Activated CD4-positive, alpha-beta T cell treated with anti-CD3 and anti-CD28 coated beads, Interleukin-2, Interleukin-6, amounts not matched to agents 100 ng/mL and 50 ng/mL, durations not matched to agents 16 hours and 8 hours (primary cell): ENCODE measurements around the gene VSX1.

Source experiments
- DNase-seq: peaks from one replicate; pipeline ENCODE4 v3.0.0-alpha.2; 2020

Gene VSX1

DNA sequence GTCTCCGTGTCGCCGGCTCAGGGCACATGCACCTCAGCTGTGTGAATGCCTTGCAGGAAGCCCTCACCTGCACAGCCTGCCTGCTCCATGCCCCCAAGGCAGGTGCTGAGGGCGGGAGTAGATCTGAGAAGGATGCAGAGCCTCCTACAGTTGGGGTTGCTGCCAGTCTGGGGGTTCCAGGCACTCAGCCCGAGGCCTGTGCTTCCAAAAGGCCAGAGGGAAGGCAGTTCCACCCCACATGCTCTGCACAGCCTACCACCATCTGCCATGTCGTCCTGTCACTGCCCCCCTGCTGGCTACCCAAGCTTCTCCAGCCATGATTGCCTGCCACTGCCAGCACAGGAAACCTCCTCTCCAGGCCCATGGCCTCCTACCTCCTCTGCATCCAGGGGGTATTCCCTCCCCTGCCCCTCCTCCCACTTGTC is 43.3 kb downstream of the VSX1 start:
- no peak for DNase-seq

DNA sequence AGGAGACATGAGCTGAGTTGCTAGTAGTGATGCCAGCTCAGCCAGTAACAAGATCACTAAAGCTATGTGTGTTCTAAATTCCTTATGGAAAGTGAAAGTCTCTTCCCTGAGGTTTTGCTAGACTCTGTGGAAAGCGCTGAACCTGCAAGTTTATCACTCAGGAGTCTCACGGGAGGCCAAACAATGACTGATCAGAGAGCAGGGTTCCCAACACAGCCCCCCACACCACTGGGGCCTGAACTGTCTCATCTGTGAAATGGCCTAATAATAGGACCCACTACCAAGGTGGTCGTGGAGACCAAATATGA is 43.9 kb downstream of the VSX1 start:
- no peak for DNase-seq

DNA sequence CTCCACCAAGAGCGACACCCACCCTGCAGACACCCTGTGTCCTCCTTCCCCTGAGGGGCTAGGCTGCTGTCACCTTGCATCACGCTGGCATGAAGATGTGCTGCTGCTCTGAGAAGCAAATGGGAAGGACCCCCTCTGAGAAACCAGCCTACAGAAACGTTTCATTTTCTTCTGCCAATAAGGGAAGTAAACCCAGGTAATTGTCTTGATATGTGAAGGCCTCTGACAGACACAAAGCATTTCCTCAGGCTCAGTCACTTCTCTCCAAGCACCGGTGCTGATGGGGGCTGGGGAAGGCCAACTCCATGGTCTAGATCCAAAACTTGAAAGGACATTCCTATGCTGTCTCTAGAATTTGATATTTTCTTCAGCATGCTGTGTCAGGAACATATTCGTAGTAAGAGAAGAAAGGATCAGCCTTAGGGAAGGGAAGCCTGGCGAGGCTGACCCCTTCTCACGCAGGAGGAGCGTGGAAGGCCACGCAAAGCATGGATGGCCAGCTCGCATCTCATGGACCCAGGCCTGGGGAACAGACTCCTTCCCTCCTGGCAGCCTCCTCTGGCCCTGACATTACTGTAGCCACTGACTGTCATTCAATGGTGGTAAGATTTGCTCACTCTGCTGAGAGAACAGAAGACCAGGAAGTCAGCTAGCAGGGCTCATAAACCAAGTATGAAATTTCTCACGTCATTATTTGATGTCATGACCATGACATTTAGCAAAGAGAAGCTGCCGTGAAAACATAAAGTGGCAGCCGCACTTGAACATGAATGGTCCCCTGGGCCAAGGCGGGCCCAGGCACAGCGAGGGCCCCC is 44.4 kb downstream of the VSX1 start:
- DNase-seq: no peak

DNA sequence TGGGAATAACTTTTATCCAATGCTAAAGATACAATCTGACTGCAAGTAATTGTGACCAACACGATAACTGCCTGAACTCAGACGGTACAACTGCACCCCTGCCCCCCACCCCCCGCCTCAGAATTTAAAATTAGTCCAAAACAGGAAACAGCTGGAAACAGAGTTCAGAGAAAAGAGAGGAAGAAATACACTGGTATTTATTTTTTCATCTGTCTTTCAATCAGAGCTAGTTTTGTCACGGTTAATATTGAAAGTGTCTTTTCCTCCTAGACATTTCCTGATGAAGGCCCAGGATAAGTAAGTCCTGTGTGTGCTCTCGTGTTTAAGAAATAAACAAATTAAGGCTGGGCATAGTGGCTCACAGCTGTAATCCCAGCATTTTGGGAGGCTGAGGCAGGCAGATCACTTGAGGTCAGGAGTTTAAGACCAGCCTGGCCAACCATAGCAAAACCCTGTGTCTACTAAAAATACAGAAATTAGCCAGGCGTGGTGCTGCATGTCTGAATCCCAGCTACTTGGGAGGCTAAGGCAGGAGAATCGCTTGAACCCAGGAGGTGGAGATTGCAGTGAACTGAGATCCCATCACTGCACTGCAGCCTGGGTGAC is 45.5 kb downstream of the VSX1 start:
- no peak for DNase-seq

DNA sequence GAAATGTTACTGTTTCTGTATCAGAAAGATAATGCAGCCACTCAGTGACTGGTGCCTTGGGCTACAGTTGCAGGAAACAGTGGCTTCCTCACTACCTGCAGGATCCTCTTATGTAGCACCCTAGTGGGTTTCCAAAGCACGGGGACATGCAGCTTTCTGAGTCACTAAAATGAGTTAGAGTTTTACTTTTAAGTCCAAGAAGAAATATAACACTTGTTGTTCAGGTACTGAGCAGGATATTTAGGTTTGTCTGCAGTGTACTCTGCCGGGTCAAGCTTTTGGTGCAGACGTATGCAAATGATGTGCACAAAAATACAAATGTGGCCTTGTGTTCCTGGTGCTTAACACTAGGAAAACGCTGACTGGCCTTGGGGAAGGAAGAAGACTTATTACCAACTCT is 46.0 kb downstream of the VSX1 start:
- DNase-seq: peak; percentile 13

DNA sequence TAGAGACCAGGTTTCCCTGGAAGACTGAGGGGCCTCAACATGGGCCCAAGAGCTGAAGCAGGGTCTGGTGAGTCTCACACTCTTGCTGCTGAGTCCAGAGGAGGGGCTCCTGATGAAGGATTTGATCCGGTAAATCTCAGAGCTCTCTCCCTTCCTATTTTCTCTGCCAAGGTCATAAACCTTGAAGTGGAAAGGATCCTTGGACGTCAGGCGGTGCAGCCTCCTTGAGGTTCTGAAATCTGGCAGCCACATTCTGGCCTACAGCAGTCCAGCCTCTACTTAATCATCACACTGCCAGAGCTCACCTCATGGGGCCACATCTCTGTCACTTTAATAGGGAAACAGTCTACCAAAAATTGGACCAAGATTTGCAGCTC is 48.0 kb downstream of the VSX1 start:
- DNase-seq: no peak

DNA sequence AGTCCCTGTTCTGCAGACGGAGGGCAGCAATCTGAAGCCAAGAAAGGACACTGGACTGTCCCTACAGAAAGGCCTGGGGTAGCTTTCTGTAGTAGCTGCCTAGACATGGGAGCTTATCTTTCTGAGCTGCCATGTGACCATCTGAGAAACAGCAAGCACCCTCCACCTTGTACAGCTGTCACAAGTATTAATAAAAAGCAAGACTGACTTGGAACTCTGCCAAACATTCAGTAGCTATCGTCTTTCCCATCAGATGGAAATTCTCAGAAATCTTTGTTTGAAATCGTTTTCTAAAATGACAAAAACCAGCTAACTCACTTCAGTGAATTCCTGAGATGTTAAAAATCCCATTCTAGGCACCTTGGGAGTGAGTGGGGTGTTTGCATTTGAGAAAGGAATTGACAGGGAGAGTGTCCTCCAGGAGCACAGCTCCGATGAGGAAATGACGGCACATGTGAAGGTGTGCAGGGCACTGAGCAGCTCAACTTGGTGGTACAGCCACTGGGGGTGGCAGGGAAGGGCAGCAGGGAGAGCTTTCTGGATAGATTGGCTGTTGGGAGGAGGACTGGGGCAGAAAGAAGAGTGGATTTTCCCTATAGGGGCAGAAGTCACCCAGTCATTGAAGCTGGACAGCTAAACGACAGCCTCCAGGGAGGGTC is 48.5 kb downstream of the VSX1 start:
- no peak for DNase-seq

DNA sequence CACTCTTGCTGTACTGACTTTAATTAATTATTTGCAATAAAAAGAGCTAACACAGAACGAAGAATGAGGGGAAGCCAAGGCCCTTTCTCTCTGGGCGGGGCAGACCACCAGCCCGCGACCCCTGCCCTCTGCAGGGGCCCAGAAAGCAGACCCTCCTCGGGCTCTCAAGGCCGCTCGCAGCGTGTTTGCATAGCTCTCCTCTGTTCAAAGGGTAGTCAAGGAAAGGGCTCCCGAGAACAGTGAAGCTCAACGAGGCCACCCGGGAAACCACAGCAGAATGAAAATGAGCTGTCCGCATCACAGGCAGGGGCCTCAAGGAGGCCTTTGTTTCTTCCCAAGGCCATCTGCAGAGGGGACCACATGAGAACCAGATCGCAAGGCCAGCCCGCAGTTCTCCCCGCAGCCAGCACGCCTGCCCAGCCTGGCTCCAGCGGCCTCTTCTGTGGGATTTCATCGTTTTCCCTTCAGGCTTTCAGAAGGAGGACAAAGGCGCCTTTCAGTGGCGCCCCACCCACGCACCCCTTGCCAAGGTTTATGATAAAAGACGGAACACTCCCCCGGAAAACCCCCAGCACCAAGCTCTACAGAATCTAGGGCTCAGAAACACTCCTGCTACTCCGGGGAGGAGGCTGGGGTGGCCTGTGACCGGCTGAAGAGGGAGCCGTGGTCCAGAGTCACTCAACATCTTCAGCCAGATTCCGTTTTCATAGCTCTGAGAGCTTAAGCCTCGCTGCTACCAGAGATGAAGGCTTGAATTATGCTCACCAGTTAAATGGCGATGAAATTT is 49.3 kb downstream of the VSX1 start:
- DNase-seq: no peak

DNA sequence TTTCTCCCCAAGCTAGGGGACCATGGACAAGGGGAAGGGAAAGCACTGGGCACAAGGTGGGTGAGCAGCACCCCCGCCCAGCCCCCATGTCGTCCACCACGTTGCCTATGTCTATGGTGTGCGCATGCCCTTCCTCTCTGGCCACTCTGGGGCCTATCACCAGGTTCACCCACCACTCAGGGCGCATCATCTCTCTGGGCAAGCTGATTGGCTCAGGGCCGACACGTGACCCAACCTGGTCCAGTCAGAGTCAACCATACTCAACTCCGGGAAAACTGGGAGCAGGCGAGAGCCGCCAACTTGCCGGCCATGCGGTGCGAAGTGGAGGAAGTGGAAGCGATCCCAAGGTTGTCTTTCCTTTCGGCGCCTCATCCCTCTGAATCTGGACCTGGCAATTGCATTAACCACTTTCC is 49.9 kb downstream of the VSX1 start:
- no peak for DNase-seq

DNA sequence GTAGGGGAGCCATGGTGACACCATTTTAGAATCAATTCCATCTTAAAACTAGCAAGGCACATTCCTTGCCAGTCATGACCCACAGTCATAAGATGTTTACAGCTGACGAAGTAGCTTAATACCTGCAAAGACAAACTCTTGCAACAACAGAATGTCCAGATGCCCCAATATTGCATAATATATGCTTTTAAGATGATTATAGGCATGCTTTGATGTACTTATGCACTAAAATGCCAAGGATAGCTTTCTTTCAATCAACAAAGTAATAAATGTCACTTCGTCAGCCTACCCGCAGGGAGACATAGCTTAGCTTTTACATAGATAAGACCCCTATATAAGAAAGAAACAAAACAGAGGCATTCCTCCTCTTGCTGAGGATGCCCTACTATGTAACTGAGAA is 50.7 kb downstream of the VSX1 start:
- DNase-seq: no peak

DNA sequence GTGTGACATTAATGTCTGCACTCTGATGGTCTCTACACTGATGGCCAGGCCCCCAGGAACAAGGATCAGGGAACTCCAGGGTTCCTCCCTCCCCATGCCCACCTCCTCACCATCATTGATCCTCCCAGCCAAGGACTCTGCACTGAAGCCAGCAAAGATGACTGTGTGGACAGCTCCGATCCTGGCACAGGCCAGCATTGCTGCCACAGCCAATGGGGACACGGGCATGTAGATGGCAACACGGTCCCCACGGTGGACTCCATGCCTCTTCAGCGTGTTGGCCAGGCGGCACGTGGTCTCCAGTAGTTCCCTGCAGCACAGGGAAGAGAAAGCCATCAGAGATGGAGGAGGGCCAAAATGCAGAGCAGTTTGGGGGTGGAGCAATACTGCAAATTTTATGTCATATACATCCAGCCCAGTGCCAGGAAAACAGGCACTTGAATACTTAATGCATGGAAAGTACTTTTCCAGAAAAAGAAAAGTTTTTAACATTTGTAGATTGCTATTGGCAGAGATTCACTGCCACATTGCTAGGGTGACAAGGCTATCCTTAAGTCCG is 51.2 kb downstream of the VSX1 start:
- DNase-seq: no peak

DNA sequence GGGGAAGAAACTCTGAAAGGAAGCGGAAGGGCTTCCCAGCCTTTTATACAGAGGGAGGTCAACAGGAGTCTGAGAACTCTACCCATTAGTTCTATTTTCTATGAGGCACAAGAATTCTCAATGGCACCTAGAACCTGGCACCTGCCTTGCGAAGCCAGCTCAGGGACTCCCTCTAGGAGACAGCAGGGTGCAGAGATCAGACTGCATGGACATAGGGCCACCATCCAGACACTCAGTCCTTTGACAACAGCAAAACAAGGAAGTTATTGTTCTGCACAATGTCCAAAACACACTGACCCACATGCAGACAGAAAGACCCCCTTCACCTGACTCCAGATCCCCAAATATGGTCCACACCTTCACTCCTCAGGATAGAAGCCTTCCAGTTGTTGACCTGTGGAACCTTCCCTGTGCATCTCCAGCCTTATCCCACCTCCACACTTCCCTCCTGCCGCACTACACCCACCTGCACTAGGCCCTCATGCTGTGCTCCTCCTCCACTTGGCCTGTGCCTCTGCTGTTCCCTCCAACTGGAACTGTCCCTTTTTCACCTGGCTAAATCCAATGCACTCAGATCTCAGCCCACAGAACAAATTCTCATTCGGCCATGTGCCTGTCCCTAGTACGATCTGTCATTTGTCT is 51.8 kb downstream of the VSX1 start:
- DNase-seq: no peak

DNA sequence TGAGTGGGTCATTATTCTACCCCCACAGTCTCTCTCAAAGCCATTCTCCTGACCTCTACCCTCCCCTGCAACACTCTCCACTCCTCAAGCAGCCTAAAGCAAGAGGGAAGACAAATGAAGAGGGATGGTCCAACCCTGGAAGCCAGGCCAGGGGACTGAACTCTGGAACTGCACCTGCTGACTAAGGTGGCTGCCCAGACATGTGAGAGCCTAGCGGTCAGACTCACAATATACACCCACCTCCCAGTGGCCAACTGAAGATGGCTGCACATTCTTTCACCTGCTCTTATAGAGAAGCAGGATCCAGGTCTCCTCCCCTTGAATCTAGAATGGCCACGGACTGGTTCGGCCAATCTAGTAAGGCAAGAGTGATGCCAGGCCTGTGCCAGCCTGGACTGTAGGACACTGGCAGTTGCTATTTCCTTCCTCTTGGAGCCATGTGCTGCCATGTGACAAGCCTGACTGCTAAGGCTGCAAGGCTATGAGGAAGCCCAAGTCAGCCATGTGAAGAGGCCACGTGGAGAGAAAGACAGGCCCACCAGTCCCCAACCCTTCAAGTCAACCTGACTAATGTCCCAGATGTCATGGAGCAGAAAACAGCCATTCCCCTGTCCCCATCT is 55.8 kb downstream of the VSX1 start:
- no peak for DNase-seq
